HG02840 (cell line): ENCODE results near the gene ERC2.

Experiments
- ATAC-seq: cut with Tn5 transposase; IDR thresholded peaks from one replicate; pipeline ENCODE4 v1.9.1; 2021; ENCODE audit warnings: mild to moderate bottlenecking, moderate library complexity, moderate number of reproducible peaks; ENCODE audit not compliant: unreplicated experiment, low FRiP score

Gene ERC2

GRCh38 chr3:55588146-55588765 lies 880.0 kb downstream of the ERC2 start:
- no peak for ATAC-seq

GRCh38 chr3:55585856-55586255 lies 882.4 kb downstream of the ERC2 start:
- no peak for ATAC-seq

- ATAC-seq = no peak
Observed at GRCh38 chr3:55584716-55585368, 883.4 kb downstream of the ERC2 start.

GRCh38 chr3:55584030-55584429 lies 884.2 kb downstream of the ERC2 start:
- ATAC-seq = no peak

GRCh38 chr3:55583475-55583874 lies 884.8 kb downstream of the ERC2 start:
- no peak for ATAC-seq

GRCh38 chr3:55579496-55579895 lies 888.8 kb downstream of the ERC2 start:
- ATAC-seq = no peak

GRCh38 chr3:55576621-55577388 lies 891.5 kb downstream of the ERC2 start:
- no peak for ATAC-seq

GRCh38 chr3:55574671-55575070 lies 893.6 kb downstream of the ERC2 start:
- no peak for ATAC-seq

- no peak for ATAC-seq
Observed at GRCh38 chr3:55572816-55573215, 895.5 kb downstream of the ERC2 start.

- ATAC-seq = no peak
Observed at GRCh38 chr3:55571913-55572312, 896.4 kb downstream of the ERC2 start.

- no peak for ATAC-seq
Observed at GRCh38 chr3:55571216-55571813, 897.0 kb downstream of the ERC2 start.

GRCh38 chr3:55570271-55570711 lies 898.0 kb downstream of the ERC2 start:
- no peak for ATAC-seq

- ATAC-seq = no peak
Observed at GRCh38 chr3:55569033-55569599, 899.2 kb downstream of the ERC2 start.

GRCh38 chr3:55567615-55568014 lies 900.7 kb downstream of the ERC2 start:
- ATAC-seq = no peak

- no peak for ATAC-seq
Observed at GRCh38 chr3:55567121-55567520, 901.1 kb downstream of the ERC2 start.

- ATAC-seq = no peak
Observed at GRCh38 chr3:55565521-55565920, 902.7 kb downstream of the ERC2 start.

- no peak for ATAC-seq
Observed at GRCh38 chr3:55564726-55565125, 903.5 kb downstream of the ERC2 start.

- no peak for ATAC-seq
Observed at GRCh38 chr3:55562700-55563099, 905.6 kb downstream of the ERC2 start.

GRCh38 chr3:55559500-55560423 lies 908.5 kb downstream of the ERC2 start:
- ATAC-seq = no peak

- ATAC-seq = no peak
Observed at GRCh38 chr3:55558316-55558715, 910.0 kb downstream of the ERC2 start.
